ENCODE measurements around the gene TM9SF4.

TM9SF4 gene, protein sequence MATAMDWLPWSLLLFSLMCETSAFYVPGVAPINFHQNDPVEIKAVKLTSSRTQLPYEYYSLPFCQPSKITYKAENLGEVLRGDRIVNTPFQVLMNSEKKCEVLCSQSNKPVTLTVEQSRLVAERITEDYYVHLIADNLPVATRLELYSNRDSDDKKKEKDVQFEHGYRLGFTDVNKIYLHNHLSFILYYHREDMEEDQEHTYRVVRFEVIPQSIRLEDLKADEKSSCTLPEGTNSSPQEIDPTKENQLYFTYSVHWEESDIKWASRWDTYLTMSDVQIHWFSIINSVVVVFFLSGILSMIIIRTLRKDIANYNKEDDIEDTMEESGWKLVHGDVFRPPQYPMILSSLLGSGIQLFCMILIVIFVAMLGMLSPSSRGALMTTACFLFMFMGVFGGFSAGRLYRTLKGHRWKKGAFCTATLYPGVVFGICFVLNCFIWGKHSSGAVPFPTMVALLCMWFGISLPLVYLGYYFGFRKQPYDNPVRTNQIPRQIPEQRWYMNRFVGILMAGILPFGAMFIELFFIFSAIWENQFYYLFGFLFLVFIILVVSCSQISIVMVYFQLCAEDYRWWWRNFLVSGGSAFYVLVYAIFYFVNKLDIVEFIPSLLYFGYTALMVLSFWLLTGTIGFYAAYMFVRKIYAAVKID

GRCh38 chr20:32109392-32110172 lies at the start of gene TM9SF4:
Gene TM9SF4, plus strand, starts transcription at chr20:32109714. Its CDS starts 27 bp downstream, at chr20:32109741.
- DNase-seq = peak; percentile 95

- DNase-seq = peak; percentile 36
Observed at GRCh38 chr20:32062776-32063170, 46.7 kb upstream of the TM9SF4 start.

DNA sequence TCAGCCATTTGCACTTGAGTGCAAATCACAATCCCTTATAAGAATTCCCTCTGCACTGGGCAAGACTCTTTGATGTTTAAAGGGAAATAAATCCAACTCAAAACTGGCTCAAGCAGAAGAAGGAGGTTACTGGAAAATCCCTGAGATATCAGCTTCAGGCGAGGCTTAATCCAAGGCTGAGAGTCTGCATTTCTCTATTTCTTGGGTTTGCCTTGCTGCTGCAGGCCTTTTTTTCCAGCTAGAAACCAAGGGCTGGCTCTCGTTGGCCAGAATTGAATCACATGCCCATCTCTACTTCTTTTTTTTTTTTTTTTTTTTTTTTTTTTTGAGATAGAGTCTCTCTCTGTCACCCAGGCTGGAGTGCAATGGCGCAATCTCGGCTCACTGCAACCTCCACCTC lies 45.8 kb upstream of the TM9SF4 start:
- DNase-seq = no peak

- DNase-seq = no peak
Observed at GRCh38 chr20:32064667-32065066, 44.8 kb upstream of the TM9SF4 start.

DNA sequence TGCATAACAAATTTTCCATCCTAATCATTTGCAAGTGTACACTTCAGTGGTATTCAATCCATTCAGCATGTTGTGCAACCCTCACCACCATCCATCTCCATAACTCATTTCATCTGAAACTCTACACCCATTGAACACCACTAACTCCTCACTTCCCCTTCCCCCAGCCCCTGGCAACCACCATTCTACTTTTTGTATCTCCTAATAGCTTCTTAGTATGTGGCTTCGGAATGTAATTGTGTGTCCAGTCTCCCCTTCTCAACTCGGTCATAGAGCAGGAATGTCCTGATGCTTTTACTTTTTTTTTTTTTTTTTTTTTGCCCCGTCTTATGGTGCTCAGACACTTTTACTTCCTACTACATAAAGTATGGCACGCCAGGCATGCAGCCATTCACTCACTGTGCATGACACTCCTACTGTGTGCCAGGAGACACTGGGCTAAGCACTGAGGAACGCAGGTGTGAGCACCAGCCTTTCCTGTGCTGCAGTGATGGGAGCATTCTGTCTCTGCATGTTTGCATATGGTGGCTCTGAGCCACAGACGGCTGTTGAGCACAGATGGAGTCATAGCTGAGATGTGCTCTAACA lies 42.2 kb upstream of the TM9SF4 start:
- DNase-seq = no peak

DNA sequence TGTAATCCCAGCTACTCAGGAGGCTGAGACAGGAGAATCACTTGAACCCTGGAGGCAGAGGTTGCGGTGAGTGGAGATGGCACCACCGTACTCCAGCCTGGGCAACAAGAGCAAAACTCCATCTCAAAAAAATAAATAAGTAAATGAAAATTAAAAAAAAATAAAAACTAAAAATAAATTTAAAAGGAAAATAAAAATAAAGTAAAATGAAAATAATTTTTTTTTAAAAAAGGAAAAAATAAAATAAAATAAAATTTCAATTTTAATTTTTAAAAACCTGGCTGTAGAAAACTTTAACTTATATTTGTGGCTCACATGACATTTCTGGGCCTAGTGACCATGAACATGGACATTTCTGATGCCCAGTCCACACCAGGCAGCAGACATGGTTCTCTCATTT lies 41.3 kb upstream of the TM9SF4 start:
- DNase-seq = no peak

- no peak for DNase-seq
Observed at GRCh38 chr20:32069711-32070110, 39.8 kb upstream of the TM9SF4 start.

GRCh38 chr20:32070282-32070681 lies 39.2 kb upstream of the TM9SF4 start:
- no peak for DNase-seq

- DNase-seq = no peak
Observed at GRCh38 chr20:32070690-32071213, 38.8 kb upstream of the TM9SF4 start.

GRCh38 chr20:32071395-32072167 lies 37.9 kb upstream of the TM9SF4 start:
- no peak for DNase-seq

GRCh38 chr20:32072168-32072750 lies 37.3 kb upstream of the TM9SF4 start:
- DNase-seq = no peak

DNA sequence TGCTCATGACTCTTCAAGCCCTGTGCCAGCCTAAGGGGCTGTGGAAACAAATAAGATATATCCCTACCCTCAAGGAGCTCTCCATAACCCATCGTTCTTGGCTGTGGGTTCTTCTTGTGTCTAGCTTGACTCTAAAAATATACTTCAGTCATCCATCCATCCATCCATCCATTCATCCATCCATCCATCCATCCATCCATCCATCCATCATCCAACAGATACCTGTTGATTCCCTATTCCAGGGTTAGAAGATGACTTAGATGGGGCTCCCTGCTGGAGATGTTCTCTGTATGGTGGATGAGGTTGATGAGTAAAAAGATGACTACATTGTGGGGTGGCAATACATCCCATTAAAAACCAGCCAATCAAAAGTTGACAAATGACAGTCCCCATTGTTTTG lies 34.0 kb upstream of the TM9SF4 start:
- no peak for DNase-seq

- DNase-seq = no peak
Observed at GRCh38 chr20:32077190-32077589, 32.3 kb upstream of the TM9SF4 start.

- no peak for DNase-seq
Observed at GRCh38 chr20:32078322-32078721, 31.2 kb upstream of the TM9SF4 start.

DNA sequence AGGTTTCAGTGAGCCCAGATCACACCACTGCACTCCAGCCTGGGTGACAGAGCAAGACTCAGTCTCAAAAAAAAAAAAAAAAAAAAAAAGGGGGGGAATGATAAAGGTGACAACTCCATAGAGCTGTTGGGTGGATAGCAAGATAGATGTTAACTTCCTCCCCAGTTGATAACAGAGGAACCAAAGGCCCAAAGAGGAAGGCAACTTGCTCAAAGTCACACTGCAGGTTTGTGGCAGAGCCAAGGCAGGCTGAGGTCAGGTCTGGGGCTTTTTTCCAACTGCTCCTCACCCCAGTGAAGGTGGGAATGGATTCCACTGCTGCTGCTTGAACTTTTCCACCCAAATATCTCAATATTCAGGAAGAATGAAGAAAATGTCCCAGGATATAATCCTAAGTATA lies 30.7 kb upstream of the TM9SF4 start:
- no peak for DNase-seq

DNA sequence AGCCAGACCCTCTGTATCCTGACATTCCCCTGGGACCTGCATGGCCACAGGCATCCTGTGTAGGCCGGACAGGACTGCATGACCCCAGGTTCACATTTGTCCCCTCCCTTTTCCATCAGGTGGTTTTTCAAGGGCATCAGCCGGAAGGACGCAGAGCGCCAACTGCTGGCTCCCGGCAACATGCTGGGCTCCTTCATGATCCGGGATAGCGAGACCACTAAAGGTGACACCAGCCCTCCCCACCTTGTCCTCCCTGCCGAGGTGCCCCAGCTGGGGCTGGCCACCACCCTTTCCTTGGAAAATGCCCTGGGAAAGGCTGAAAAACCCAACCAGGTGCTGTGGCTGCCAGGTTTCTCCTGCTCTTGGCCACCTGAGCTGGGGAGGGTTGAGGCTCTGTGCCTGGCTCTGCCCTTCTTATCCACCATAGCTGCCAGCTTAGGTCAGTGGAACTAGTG lies 29.8 kb upstream of the TM9SF4 start:
- no peak for DNase-seq

GRCh38 chr20:32080783-32081182 lies 28.7 kb upstream of the TM9SF4 start:
- no peak for DNase-seq

DNA sequence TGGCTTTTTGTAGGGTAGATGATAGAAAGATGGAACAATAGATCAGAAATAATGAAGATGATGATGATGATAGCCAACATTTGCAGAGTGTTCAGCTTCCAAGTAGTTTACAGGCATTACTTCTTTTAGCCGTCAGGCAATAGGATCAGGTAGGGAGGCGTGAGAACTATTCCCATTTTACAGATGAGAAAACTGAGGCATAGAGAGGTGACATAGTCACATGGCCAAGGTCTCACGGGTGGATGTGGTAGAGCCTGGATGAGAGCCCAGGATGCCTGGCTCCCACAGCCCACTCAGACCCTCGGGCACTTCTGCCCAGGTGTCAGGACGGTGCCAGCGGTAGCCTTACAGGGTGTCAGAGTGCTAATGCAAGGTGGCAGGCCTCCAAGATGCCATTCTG lies 26.0 kb upstream of the TM9SF4 start:
- DNase-seq = no peak

DNA sequence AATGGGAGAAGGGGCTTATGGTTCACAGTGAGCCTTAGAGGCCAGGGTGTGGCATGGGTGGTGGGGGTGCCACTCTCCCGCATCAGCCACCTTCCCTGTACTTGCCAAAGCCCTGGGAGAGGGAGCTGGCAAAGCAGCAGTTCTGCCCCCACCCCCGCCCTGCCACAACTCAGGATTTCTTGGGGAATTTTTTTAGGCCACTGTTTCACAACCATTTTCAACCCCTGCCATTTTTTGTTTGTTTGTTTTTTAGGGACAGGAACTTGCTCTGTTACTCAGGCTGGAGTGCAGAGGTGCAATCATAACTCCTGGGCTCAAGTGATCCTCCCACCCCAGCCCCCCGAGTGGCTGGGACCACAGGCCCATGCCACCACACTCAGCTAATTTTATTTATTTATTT lies 22.4 kb upstream of the TM9SF4 start:
- no peak for DNase-seq

DNA sequence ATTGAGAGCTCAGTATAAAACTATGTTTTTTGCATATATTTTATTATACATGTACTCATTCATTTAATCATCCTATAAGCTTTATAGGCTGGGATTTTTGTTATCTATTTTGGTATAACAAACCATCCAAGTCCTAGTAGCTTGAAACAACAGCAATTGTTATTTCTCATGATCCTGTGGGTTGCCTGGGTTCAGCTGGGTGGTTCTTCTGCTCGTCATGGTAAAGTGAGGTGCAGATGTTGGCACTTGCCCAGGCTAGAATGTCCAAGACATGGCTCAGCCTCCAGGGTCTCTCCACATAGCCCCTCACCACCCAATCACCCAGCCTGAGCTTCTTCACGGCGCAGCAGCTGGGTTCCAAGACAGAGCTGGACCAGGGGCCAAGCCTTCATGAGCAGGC lies 20.8 kb upstream of the TM9SF4 start:
- DNase-seq = no peak

DNA sequence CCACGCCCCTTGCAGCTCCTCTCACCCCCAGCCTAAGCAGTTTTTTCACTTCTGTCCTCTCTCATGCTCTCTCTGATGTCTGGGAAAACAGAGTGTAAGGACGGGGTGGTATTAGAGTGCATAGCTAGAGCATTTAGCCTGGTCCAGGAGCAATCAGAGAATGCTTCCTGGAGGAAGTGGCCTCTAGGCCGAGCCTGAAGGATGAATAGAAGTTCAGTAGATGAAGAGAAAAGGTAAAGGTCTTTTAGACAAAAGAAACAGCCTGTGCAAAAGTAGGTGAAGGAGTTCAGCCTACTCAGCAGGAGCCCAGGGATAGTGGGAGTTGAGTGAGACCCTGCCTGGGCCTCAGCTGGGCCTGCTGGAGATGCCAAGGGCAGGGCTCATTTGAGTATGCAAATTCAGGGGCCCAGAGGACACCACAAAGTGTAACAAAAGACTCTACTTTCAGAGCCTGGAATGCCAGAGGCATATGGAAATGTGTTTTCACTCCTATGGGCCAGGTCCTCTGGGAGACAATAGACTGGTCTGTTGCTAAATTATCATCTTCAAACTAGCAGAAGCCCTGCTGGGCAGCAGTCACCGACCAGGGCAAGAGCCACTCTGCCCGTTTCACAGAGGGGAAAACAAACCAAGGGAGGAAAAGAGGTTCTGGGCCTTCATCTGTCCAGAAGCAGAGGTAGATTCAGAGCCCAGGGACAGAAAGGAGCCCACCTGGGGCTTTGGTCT lies 19.7 kb upstream of the TM9SF4 start:
- no peak for DNase-seq
